GM19395 (cell line): ENCODE results near the gene MMS22L.
"Not testable (repeated sequence)": the region's sequence is repeated elsewhere in the genome, so short reads cannot be mapped to it uniquely, and the experiment has no call there.

Experiments used
- ATAC-seq: cut with Tn5 transposase; IDR thresholded peaks from one replicate; pipeline ENCODE4 v1.9.1; 2021; ENCODE audit warnings: mild to moderate bottlenecking, moderate library complexity; ENCODE audit not compliant: unreplicated experiment

Gene MMS22L

GRCh38 chr6:97246842-97247241 is 36.2 kb downstream of the MMS22L start:
- ATAC-seq: no peak

GRCh38 chr6:97240222-97240621 is 42.8 kb downstream of the MMS22L start:
- no peak for ATAC-seq

- ATAC-seq: no peak
Observed at GRCh38 chr6:97231911-97232310, 51.1 kb downstream of the MMS22L start.

GRCh38 chr6:97222903-97223302 is 60.1 kb downstream of the MMS22L start:
- ATAC-seq: no peak

GRCh38 chr6:97218912-97219311 is 64.1 kb downstream of the MMS22L start:
- no peak for ATAC-seq

GRCh38 chr6:97215157-97215769 is 67.8 kb downstream of the MMS22L start:
- ATAC-seq: peak; percentile 61

- no peak for ATAC-seq
Observed at GRCh38 chr6:97214671-97215070, 68.3 kb downstream of the MMS22L start.

- ATAC-seq: no peak
Observed at GRCh38 chr6:97207383-97207782, 75.6 kb downstream of the MMS22L start.

- ATAC-seq: no peak
Observed at GRCh38 chr6:97205966-97206365, 77.0 kb downstream of the MMS22L start.

- no peak for ATAC-seq
Observed at GRCh38 chr6:97203343-97203742, 79.7 kb downstream of the MMS22L start.

GRCh38 chr6:97198046-97198565 is 84.9 kb downstream of the MMS22L start:
- ATAC-seq: no peak

GRCh38 chr6:97195117-97195516 is 87.9 kb downstream of the MMS22L start:
- no peak for ATAC-seq

- ATAC-seq: no peak
Observed at GRCh38 chr6:97189767-97190166, 93.2 kb downstream of the MMS22L start.

- ATAC-seq: no peak
Observed at GRCh38 chr6:97187951-97188350, 95.1 kb downstream of the MMS22L start.

- peak; percentile 94 for ATAC-seq
Observed at GRCh38 chr6:97186416-97186999, 96.5 kb downstream of the MMS22L start.

- no peak for ATAC-seq
Observed at GRCh38 chr6:97177905-97178304, 105.1 kb downstream of the MMS22L start.

- ATAC-seq: no peak
Observed at GRCh38 chr6:97176468-97176867, 106.5 kb downstream of the MMS22L start.

GRCh38 chr6:97175806-97176205 is 107.2 kb downstream of the MMS22L start:
- no peak for ATAC-seq

- no peak for ATAC-seq
Observed at GRCh38 chr6:97174471-97174870, 108.5 kb downstream of the MMS22L start.

- no peak for ATAC-seq
Observed at GRCh38 chr6:97160280-97160679, 122.7 kb downstream of the MMS22L start.

GRCh38 chr6:97155447-97155846 is 127.6 kb downstream of the MMS22L start:
- ATAC-seq: not testable (repeated sequence)

GRCh38 chr6:97154015-97154414 is 129.0 kb downstream of the MMS22L start:
- no peak for ATAC-seq

- ATAC-seq: no peak
Observed at GRCh38 chr6:97151601-97152000, 131.4 kb downstream of the MMS22L start.
